Embryonic facial prominence (tissue), 1 donor: Measurements from ENCODE around the gene ATP7B.
"Not testable (repeated sequence)": the region's sequence is repeated elsewhere in the genome, so short reads cannot be mapped to it uniquely, and the experiment has no call there.

Source experiments
- DNase-seq: peaks from one replicate; pipeline ENCODE4 v3.0.0-alpha.2; 2016; ENCODE audit errors: extremely low spot score

Gene ATP7B

GRCh38 chr13:52006523-52007245, 4.6 kb downstream of the ATP7B start:
- no peak for DNase-seq

GRCh38 chr13:52005841-52006522, 5.3 kb downstream of the ATP7B start:
- DNase-seq, result no peak

DNA sequence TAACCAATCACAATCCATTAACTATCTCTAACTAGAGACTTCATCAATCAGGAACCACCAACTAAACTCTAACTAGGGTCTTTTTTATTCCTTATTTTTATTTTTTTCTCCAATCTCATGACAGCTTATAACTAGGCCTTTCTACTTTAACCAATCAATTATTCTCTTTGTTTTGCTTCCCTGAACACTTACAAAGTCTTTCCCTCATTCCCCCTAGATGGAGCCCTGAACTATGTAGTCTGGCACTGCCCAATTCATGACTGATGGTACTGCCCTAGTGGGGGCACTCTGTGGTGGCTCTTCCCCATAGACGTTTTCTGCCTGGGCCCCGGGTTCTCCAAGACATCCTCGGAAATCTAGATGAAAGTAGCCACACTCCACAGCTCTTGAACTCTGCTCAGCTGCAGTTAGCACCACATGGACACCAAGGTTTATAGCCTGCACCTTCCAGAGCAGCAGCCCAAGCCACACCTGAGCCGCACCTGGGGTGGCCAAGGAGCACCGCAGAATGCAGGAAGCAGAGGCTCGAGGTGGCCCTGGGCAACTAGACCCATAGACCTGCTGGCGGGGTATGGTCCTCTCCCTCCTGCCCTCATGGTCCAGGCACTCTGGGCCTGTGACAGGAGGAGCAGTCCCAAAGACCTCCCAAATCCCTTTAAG, 6.6 kb downstream of the ATP7B start:
- DNase-seq, result no peak

DNA sequence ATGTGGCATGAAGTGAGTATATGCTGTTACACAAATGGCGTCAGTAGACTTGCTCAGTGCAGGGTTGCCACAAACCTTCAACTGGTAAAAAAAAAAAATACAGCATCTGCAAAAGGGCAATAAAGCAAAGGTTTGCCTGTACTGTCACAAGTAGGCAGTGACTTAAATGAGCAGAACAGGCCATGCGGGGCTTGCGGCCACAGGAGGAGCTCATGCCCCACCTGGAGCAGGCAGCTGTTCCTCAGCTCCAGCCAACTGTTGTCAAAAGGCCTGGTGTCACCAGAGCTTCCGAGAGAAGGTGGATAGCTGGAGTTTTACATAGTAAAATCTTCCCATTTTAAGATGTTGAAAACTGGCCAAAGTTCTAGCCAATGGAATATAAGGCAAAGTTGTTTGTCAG, 7.7 kb downstream of the ATP7B start:
- no peak for DNase-seq

- DNase-seq, result no peak
These were observed 8.9 kb downstream of the ATP7B start for GRCh38 chr13:52002361-52002760.

- DNase-seq, result no peak
These were observed 10.0 kb downstream of the ATP7B start for GRCh38 chr13:52001120-52001731.

DNA sequence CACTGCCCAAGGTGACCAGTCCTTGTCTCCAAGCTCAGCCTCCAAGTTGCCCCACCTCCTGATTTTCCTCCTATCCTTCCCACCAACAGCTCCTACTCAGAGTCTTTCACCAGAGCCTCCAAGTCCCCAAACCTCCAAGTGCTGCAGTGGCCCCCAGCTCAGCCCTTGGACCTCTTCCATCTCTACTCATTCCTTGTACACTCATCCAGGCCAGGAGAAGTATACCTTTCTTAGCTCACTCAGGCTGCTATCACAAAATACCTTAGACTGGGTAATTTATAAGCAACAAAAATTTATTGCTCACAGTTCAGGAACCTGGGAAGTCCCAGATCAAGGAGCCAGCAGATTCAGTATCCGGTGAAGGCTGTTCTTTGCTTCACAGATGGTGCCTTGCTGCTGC, 11.3 kb downstream of the ATP7B start:
- no peak for DNase-seq

DNA sequence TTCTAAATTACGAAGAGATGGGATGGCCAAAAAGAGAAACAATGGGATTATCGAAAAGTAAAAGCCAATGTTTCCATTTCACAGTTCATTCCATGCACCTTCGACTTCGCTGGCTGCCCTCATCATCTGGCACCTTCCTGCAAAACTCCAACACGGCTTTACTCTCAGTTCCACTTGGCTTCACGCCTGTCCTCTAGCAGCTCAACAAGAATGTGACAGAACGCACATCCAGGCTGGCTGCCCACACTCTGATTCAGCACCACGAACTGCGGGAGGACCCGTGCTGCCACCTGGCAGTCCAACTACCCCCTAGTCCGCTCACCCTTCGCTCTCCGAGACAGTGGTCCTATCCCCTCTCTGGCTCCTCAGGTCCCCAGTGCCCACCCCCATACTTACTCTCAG, 11.7 kb downstream of the ATP7B start:
- DNase-seq, result no peak

- no peak for DNase-seq
These were observed 12.3 kb downstream of the ATP7B start for GRCh38 chr13:51998723-51999509.

DNA sequence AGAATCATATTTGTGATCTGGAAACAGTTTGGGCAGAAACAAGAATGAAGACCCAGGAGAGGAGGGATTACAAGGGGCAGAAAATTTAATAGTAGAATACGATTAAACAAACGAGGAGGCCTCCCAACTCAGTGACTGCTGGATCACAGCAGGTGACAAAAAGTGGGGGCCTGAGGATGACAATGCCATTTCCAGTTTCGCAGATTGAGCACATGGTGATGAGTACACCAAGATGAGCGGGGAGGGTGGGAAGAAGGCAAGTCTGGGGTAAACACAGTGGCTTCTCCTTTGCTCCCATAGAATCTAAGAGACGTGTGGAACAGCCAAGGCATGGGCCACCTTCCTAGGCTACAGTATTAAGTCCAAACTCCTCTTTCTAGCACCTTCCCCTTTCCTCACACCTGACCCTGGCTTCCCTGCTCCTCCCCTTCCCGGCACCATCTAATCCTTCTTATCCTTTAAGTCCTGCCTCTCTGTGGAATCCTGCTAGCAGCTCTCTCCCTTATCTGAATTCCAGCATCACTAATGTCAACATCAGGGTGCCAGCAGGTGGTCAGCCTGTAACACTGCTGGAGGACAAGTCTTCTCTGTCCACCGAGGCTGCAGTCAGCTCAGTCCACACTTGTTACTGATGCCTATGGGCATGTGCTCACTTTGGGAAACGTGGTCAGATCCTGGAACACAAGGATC, 13.5 kb downstream of the ATP7B start:
- DNase-seq, result no peak

DNA sequence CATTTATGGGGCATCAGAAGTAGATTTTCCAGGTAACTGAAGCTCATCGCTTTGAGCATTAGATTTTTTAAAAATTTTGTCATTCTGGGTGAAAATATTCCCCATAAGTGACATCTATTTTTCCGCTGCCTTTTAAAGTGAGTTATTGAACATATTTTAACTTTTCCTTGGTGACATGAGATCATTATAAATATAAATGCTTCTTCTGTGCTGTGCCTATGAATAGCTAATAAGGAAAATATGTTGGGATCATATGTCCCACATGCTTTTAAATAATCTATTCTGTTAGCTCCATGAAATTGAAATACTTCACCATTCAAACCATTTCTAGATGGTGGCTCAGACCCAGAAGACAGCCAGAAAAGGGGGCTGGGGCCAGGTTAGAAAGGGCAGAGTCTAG, 14.1 kb downstream of the ATP7B start:
- no peak for DNase-seq

- DNase-seq, result no peak
These were observed 14.6 kb downstream of the ATP7B start for GRCh38 chr13:51996641-51997040.

DNA sequence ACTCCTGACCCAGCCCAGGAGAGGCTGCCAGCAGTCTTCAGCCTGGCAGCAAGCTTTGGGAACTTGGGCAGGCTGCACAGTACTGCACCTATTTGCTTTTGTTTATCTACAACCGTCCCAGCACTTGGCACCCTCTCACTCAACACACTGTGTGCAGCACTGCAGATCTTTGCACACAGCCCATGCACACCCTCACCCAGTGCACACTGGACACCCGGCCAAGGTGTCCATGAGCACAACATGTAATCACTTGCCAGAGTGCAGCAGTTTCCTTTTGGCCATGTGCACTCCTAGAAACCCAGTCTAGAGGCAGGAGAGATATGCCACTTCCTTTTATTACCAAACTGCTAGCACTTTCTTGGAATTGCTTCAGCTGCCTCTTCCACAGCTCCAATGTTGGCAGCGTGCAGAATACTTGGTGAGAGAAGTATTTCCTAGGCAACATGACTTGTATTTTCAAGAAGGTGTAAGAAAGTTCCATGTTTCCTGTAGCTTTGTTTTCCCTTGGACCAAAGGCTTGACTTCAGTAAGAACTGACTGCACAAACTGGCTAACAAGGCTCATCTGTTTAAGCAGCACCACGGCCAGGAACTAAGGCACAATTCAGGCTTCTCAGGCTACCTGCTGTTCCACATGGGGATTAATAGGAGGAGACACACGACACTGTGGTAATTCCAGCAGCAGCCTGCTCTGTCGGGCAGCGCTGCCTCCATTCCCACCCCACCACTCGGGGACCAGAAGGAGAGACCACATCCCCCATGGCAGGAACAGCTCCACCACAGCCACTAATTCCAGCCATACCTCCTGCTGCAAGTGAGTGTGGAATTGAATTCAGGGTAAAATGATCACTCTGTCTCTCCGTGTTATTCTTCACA, 15.3 kb downstream of the ATP7B start:
- DNase-seq, result no peak

- DNase-seq, result no peak
These were observed 17.5 kb downstream of the ATP7B start for GRCh38 chr13:51993713-51994112.

- DNase-seq, result no peak
These were observed 22.1 kb downstream of the ATP7B start for GRCh38 chr13:51988988-51989618.

DNA sequence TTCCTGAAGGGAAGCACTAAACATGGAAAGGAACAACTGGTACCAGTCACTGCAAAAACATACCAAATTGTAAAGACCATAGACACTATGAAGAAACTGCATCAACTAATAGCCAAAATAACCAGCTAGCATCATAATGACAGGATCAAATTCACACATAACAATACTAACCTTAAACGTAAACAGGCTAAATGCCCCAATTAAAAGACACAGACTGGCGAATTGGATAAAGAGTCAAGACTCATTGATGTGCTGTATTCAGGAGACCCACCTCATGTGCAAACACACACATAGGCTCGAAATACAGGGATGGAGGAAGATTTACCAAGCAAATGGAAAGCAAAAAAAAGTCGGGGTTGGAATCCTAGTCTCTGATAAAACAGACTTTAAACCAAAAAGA, 26.3 kb downstream of the ATP7B start:
- DNase-seq, result not testable (repeated sequence)

- not testable (repeated sequence) for DNase-seq
These were observed 28.0 kb downstream of the ATP7B start for GRCh38 chr13:51983292-51983691.

- DNase-seq, result no peak
These were observed 29.9 kb downstream of the ATP7B start for GRCh38 chr13:51981355-51981754.

- DNase-seq, result no peak
These were observed 30.3 kb downstream of the ATP7B start for GRCh38 chr13:51980908-51981307.
